Measurements from ENCODE around the gene KRT6A. TPM values are rescaled to one million over a fixed set of nuclear protein-coding genes. Genes with fewer than 3 reads are reported as not detected.

The KRT6A gene
- total and polyA plus RNA-seq, 7 experiments from 2014 or later: not detected

- POLR2A ChIA-PET: no interaction called here
- Mint-ChIP-seq H3K36me3 (no peaks in the 10 kb centered on the region), H3K9me3 (no peaks in the 10 kb centered on the region), H3K4me3 (no peak overlapping the region), H3K27ac (no peak overlapping the region), H3K27me3 (no peaks in the 10 kb centered on the region), H3K4me1 (peaks cover 0 to 1% (median 0%) of the 10 kb centered on the region in 7 donors)
- Histone ChIP-seq H3K9me3 (ENCODE audit: control insufficient read depth in 2 of 3, low read length in 3 of 3) (no peaks in the 10 kb centered on the region), H3K36me3 (ENCODE audit: control insufficient read depth in 2 of 3, insufficient read depth in 3 of 3, low read length in 3 of 3) (no peaks in the 10 kb centered on the region), H3K27ac (ENCODE audit: low read depth, low read length) (no peak overlapping the region), H3K4me3 (ENCODE audit: low read length) (no peak overlapping the region), H3K4me1 (ENCODE audit: control insufficient read depth in 2 of 2, insufficient read depth in 2 of 2, low read length in 2 of 2) (peaks cover 0 to 5% of the 10 kb centered on the region in 2 donors), H3K27me3 (ENCODE audit: control insufficient read depth in 2 of 2, insufficient read depth in 2 of 2, low read length in 2 of 2) (no peaks in the 10 kb centered on the region)
- CTCF ChIA-PET: interaction anchor here (1.6 kb wide), 1 partner anchor 359 kb away, joined by 4 read pairs; no protein-coding TSS in a partner anchor
- intact Hi-C loops (cut with micrococcal nuclease): no loop called here
- peak in 1 of 9 donors; percentile 8 for DNase-seq
- no peak for ATAC-seq
Measured at GRCh38 chr12:52521175-52521567, 28.1 kb upstream of the KRT6A start.

- POLR2A ChIA-PET: no interaction called here
- H3K4me1 Mint-ChIP-seq: peaks cover 0 to under 1% (median 0%) of the 10 kb centered on the region in 7 donors
- Histone ChIP-seq H3K27ac (ENCODE audit: low read depth, low read length) (no peak within 1 kb of the TSS), H3K4me3 (ENCODE audit: low read length) (no peak within 1 kb of the TSS), H3K27me3 (ENCODE audit: control insufficient read depth in 2 of 2, insufficient read depth in 2 of 2, low read length in 2 of 2) (no peaks in the 10 kb centered on the region), H3K4me1 (ENCODE audit: control insufficient read depth in 2 of 2, insufficient read depth in 2 of 2, low read length in 2 of 2) (no peaks in the 10 kb centered on the region), H3K9me3 (ENCODE audit: control insufficient read depth in 2 of 3, low read length in 3 of 3) (no peaks in the 10 kb centered on the region), H3K36me3 (ENCODE audit: control insufficient read depth in 2 of 3, insufficient read depth in 3 of 3, low read length in 3 of 3) (no peaks in the 10 kb centered on the region)
- no peak within 1 kb of the TSS for H3K4me3 Mint-ChIP-seq
- peak within 1 kb of the TSS in 1 of 9 donors; percentile 37 for H3K27ac Mint-ChIP-seq
- CTCF ChIA-PET: interaction anchor here (0.5 to 1.6 kb wide), 2 partner anchors 360 to 1512 kb away, joined by 4 read pairs; no protein-coding TSS in a partner anchor
- no peaks in the 10 kb centered on the region for H3K36me3 Mint-ChIP-seq
- H3K9me3 Mint-ChIP-seq: no peaks in the 10 kb centered on the region
- H3K27me3 Mint-ChIP-seq: peaks cover 0 to 4% (median 0%) of the 10 kb centered on the region in 5 donors
- intact Hi-C loops (cut with micrococcal nuclease): no loop called here
- DNase-seq (peak in 1 of 9 donors; percentile 16), ATAC-seq (no peak)
Measured at GRCh38 chr12:52519826-52520662, 27.0 kb upstream of the KRT6A start, which contains the start of gene KRT5. Gene KRT5, minus strand, starts transcription at chr12:52520394. Its CDS starts 98 bp downstream, at chr12:52520296.

GRCh38 chr12:52519387-52519703, 26.3 kb upstream of the KRT6A start:
- no peaks in the 10 kb centered on the region for H3K36me3 ChIP-seq (ENCODE audit: control insufficient read depth in 2 of 3, insufficient read depth in 3 of 3, low read length in 3 of 3)
- Mint-ChIP-seq H3K4me3 (no peak overlapping the region), H3K4me1 (no peaks in the 10 kb centered on the region), H3K9me3 (no peaks in the 10 kb centered on the region), H3K27ac (peak overlapping the region in 1 of 9 donors; percentile 37), H3K27me3 (peaks cover 0 to 6% (median 3%) of the 10 kb centered on the region in 5 donors), H3K36me3 (no peaks in the 10 kb centered on the region)
- ATAC-seq (no peak), DNase-seq (peak in 1 of 9 donors; percentile 19)
- no peak overlapping the region for H3K4me3 ChIP-seq (ENCODE audit: low read length)
- no peaks in the 10 kb centered on the region for H3K9me3 ChIP-seq (ENCODE audit: control insufficient read depth in 2 of 3, low read length in 3 of 3)
- POLR2A ChIA-PET: no interaction called here
- CTCF ChIA-PET: interaction anchor here (1.6 kb wide), 1 partner anchor 361 kb away, joined by 4 read pairs; no protein-coding TSS in a partner anchor
- H3K4me1 ChIP-seq (ENCODE audit: control insufficient read depth in 2 of 2, insufficient read depth in 2 of 2, low read length in 2 of 2): no peaks in the 10 kb centered on the region
- H3K27me3 ChIP-seq (ENCODE audit: control insufficient read depth in 2 of 2, insufficient read depth in 2 of 2, low read length in 2 of 2): no peaks in the 10 kb centered on the region
- intact Hi-C loops (cut with micrococcal nuclease): no loop called here
- no peak overlapping the region for H3K27ac ChIP-seq (ENCODE audit: low read depth, low read length)

- H3K9me3 Mint-ChIP-seq: no peaks in the 10 kb centered on the region
- ChIA-PET POLR2A (no interaction called here), CTCF (no interaction called here)
- no peak overlapping the region for H3K27ac Mint-ChIP-seq
- no peaks in the 10 kb centered on the region for H3K27me3 ChIP-seq (ENCODE audit: control insufficient read depth in 2 of 2, insufficient read depth in 2 of 2, low read length in 2 of 2)
- ATAC-seq (no peak), DNase-seq (no peak)
- H3K4me1 Mint-ChIP-seq: no peaks in the 10 kb centered on the region
- no peaks in the 10 kb centered on the region for H3K4me1 ChIP-seq (ENCODE audit: control insufficient read depth in 2 of 2, insufficient read depth in 2 of 2, low read length in 2 of 2)
- H3K9me3 ChIP-seq (ENCODE audit: control insufficient read depth in 2 of 3, low read length in 3 of 3): no peaks in the 10 kb centered on the region
- no peak overlapping the region for H3K4me3 ChIP-seq (ENCODE audit: low read length)
- intact Hi-C loops (cut with micrococcal nuclease): no loop called here
- no peaks in the 10 kb centered on the region for H3K36me3 ChIP-seq (ENCODE audit: control insufficient read depth in 2 of 3, insufficient read depth in 3 of 3, low read length in 3 of 3)
- no peaks in the 10 kb centered on the region for H3K36me3 Mint-ChIP-seq
- peaks cover 0 to 7% (median 5%) of the 10 kb centered on the region in 5 donors for H3K27me3 Mint-ChIP-seq
- H3K27ac ChIP-seq (ENCODE audit: low read depth, low read length): no peak overlapping the region
- no peak overlapping the region for H3K4me3 Mint-ChIP-seq
Measured at GRCh38 chr12:52518574-52519386, 25.7 kb upstream of the KRT6A start.

GRCh38 chr12:52517888-52518287, 24.8 kb upstream of the KRT6A start:
- Histone ChIP-seq H3K27me3 (ENCODE audit: control insufficient read depth in 2 of 2, insufficient read depth in 2 of 2, low read length in 2 of 2) (no peaks in the 10 kb centered on the region), H3K36me3 (ENCODE audit: control insufficient read depth in 2 of 3, insufficient read depth in 3 of 3, low read length in 3 of 3) (no peaks in the 10 kb centered on the region), H3K4me1 (ENCODE audit: control insufficient read depth in 2 of 2, insufficient read depth in 2 of 2, low read length in 2 of 2) (no peaks in the 10 kb centered on the region), H3K27ac (ENCODE audit: low read depth, low read length) (no peak overlapping the region), H3K4me3 (ENCODE audit: low read length) (no peak overlapping the region), H3K9me3 (ENCODE audit: control insufficient read depth in 2 of 3, low read length in 3 of 3) (no peaks in the 10 kb centered on the region)
- Mint-ChIP-seq H3K4me3 (no peak overlapping the region), H3K27me3 (peaks cover 0 to 12% (median 5%) of the 10 kb centered on the region in 5 donors), H3K9me3 (no peaks in the 10 kb centered on the region), H3K27ac (no peak overlapping the region), H3K4me1 (no peaks in the 10 kb centered on the region), H3K36me3 (no peaks in the 10 kb centered on the region)
- ATAC-seq (no peak), DNase-seq (peak in 1 of 9 donors; percentile 3)
- intact Hi-C loops (cut with micrococcal nuclease): no loop called here
- ChIA-PET POLR2A (no interaction called here), CTCF (no interaction called here)

GRCh38 chr12:52517005-52517835, 24.2 kb upstream of the KRT6A start:
- Histone ChIP-seq H3K9me3 (ENCODE audit: control insufficient read depth in 2 of 3, low read length in 3 of 3) (no peaks in the 10 kb centered on the region), H3K27me3 (ENCODE audit: control insufficient read depth in 2 of 2, insufficient read depth in 2 of 2, low read length in 2 of 2) (no peaks in the 10 kb centered on the region), H3K36me3 (ENCODE audit: control insufficient read depth in 2 of 3, insufficient read depth in 3 of 3, low read length in 3 of 3) (no peaks in the 10 kb centered on the region), H3K4me3 (ENCODE audit: low read length) (no peak overlapping the region), H3K27ac (ENCODE audit: low read depth, low read length) (no peak overlapping the region), H3K4me1 (ENCODE audit: control insufficient read depth in 2 of 2, insufficient read depth in 2 of 2, low read length in 2 of 2) (no peaks in the 10 kb centered on the region)
- no peaks in the 10 kb centered on the region for H3K4me1 Mint-ChIP-seq
- H3K36me3 Mint-ChIP-seq: no peaks in the 10 kb centered on the region
- H3K27ac Mint-ChIP-seq: no peak overlapping the region
- ChIA-PET POLR2A (no interaction called here), CTCF (no interaction called here)
- DNase-seq (peak in 1 of 9 donors; percentile 8), ATAC-seq (no peak)
- intact Hi-C loops (cut with micrococcal nuclease): no loop called here
- H3K9me3 Mint-ChIP-seq: no peaks in the 10 kb centered on the region
- H3K27me3 Mint-ChIP-seq: peaks cover 0 to 15% (median 5%) of the 10 kb centered on the region in 5 donors
- H3K4me3 Mint-ChIP-seq: no peak overlapping the region

All from naive thymus-derived CD4-positive, alpha-beta T cell (primary cell).